Measurements from ENCODE around the gene SLFN14. TPM values are rescaled to one million over a fixed set of nuclear protein-coding genes. Genes with fewer than 3 reads are reported as not detected.

SLFN14 gene
- total RNA-seq, 2 donors from 2014 or later: not detected

- WGBS, 2 donors: 50 to 63% methylated on average over 5 of the region's 5 CpGs
- TF ChIP-seq CTCF (IDR thresholded peaks at IDR 0.05) (no peak), POLR2A (IDR thresholded peaks at IDR 0.05) (no peak)
- intact Hi-C loops (cut with DNase I): no loop called here
- Histone ChIP-seq H3K27ac (no peak overlapping the region), H3K4me1 (no peaks in the 10 kb centered on the region), H3K36me3 (replicated peaks in 1 of 2; ENCODE audit: insufficient read depth in 1 of 2, low read depth in 2 of 2) (no peaks in the 10 kb centered on the region), H3K9me3 (no peaks in the 10 kb centered on the region), H3K4me3 (no peak overlapping the region), H3K27me3 (no peaks in the 10 kb centered on the region)
- no peak for ATAC-seq
- DNase-seq: no peak
Observed at GRCh38 chr17:35554668-35555067, 6.0 kb downstream of the SLFN14 start.

- no peaks in the 10 kb centered on the region for H3K4me1 ChIP-seq
- H3K9me3 ChIP-seq: no peaks in the 10 kb centered on the region
- DNase-seq (no peak), ATAC-seq (no peak)
- no peak overlapping the region for H3K27ac ChIP-seq
- no peaks in the 10 kb centered on the region for H3K27me3 ChIP-seq
- H3K4me3 ChIP-seq: no peak overlapping the region
- WGBS, 2 donors: 66 to 72% methylated on average over 4 of the region's 4 CpGs
- intact Hi-C loops (cut with DNase I): no loop called here
- TF ChIP-seq CTCF (IDR thresholded peaks at IDR 0.05) (no peak), POLR2A (IDR thresholded peaks at IDR 0.05) (no peak)
- no peaks in the 10 kb centered on the region for H3K36me3 ChIP-seq (replicated peaks in 1 of 2; ENCODE audit: insufficient read depth in 1 of 2, low read depth in 2 of 2)
Observed at GRCh38 chr17:35553310-35553709, 7.3 kb downstream of the SLFN14 start.

GRCh38 chr17:35548978-35549377, 11.6 kb downstream of the SLFN14 start:
- DNase-seq (no peak), ATAC-seq (no peak)
- H3K9me3 ChIP-seq: no peaks in the 10 kb centered on the region
- no peaks in the 10 kb centered on the region for H3K4me1 ChIP-seq
- TF ChIP-seq CTCF (IDR thresholded peaks at IDR 0.05): no peak
- TF ChIP-seq POLR2A (IDR thresholded peaks at IDR 0.05): no peak
- no peak overlapping the region for H3K27ac ChIP-seq
- H3K36me3 ChIP-seq (replicated peaks in 1 of 2; ENCODE audit: insufficient read depth in 1 of 2, low read depth in 2 of 2): no peaks in the 10 kb centered on the region
- H3K4me3 ChIP-seq: no peak overlapping the region
- intact Hi-C loops (cut with DNase I): no loop called here
- WGBS, 2 donors: 33% methylated on average over 1 of the region's 1 CpG
- H3K27me3 ChIP-seq: no peaks in the 10 kb centered on the region

GRCh38 chr17:35548208-35548810, 12.3 kb downstream of the SLFN14 start:
- H3K27ac ChIP-seq: no peak overlapping the region
- 32 to 37% methylated on average over 8 of the region's 8 CpGs for WGBS, 2 donors
- intact Hi-C loops (cut with DNase I): no loop called here
- no peaks in the 10 kb centered on the region for H3K9me3 ChIP-seq
- H3K4me3 ChIP-seq: no peak overlapping the region
- H3K4me1 ChIP-seq: no peaks in the 10 kb centered on the region
- H3K36me3 ChIP-seq (replicated peaks in 1 of 2; ENCODE audit: insufficient read depth in 1 of 2, low read depth in 2 of 2): no peaks in the 10 kb centered on the region
- H3K27me3 ChIP-seq: no peaks in the 10 kb centered on the region
- TF ChIP-seq CTCF (IDR thresholded peaks at IDR 0.05) (no peak), POLR2A (IDR thresholded peaks at IDR 0.05) (no peak)
- peak in 2 of 4 donors; percentile 5 to 12 for DNase-seq
- peak; percentile 42 for ATAC-seq

GRCh38 chr17:35546487-35546886, 14.1 kb downstream of the SLFN14 start:
- WGBS, 2 donors: 65 to 69% methylated on average over 1 of the region's 1 CpG
- no peak overlapping the region for H3K27ac ChIP-seq
- H3K4me3 ChIP-seq: no peak overlapping the region
- no peaks in the 10 kb centered on the region for H3K36me3 ChIP-seq (replicated peaks in 1 of 2; ENCODE audit: insufficient read depth in 1 of 2, low read depth in 2 of 2)
- no peak for TF ChIP-seq POLR2A (IDR thresholded peaks at IDR 0.05)
- TF ChIP-seq CTCF (IDR thresholded peaks at IDR 0.05): no peak
- DNase-seq (no peak), ATAC-seq (no peak)
- H3K4me1 ChIP-seq: no peaks in the 10 kb centered on the region
- H3K9me3 ChIP-seq: no peaks in the 10 kb centered on the region
- intact Hi-C loops (cut with DNase I): no loop called here
- no peaks in the 10 kb centered on the region for H3K27me3 ChIP-seq
